Dedifferentiated amniotic fluid mesenchymal stem cell (primary cell): Measurements from ENCODE around the gene COL4A1.
"Not testable (repeated sequence)": the region's sequence is repeated elsewhere in the genome, so short reads cannot be mapped to it uniquely, and the experiment has no call there.

ENCODE experiments used
- DNase-seq: peaks from one replicate; pipeline ENCODE4 v3.0.0-alpha.2; 2016; ENCODE audit errors: extremely low spot score

The COL4A1 gene

GRCh38 chr13:110116072-110116487, 190.9 kb downstream of the COL4A1 start:
- peak; percentile 33 for DNase-seq

GRCh38 chr13:110115591-110115990, 191.4 kb downstream of the COL4A1 start:
- DNase-seq, result no peak

GRCh38 chr13:110114316-110114715, 192.6 kb downstream of the COL4A1 start:
- no peak for DNase-seq

- DNase-seq, result no peak
Observed at GRCh38 chr13:110113284-110113764, 193.6 kb downstream of the COL4A1 start.

GRCh38 chr13:110112379-110112778, 194.6 kb downstream of the COL4A1 start:
- not testable (repeated sequence) for DNase-seq

- no peak for DNase-seq
Observed at GRCh38 chr13:110110783-110111182, 196.2 kb downstream of the COL4A1 start.

GRCh38 chr13:110109910-110110309, 197.0 kb downstream of the COL4A1 start:
- DNase-seq, result peak; percentile 41

GRCh38 chr13:110109140-110109783, 197.7 kb downstream of the COL4A1 start:
- no peak for DNase-seq

GRCh38 chr13:110108348-110109139, 198.4 kb downstream of the COL4A1 start:
- DNase-seq, result peak; percentile 85

- DNase-seq, result no peak
Observed at GRCh38 chr13:110107568-110108347, 199.2 kb downstream of the COL4A1 start.

- DNase-seq, result no peak
Observed at GRCh38 chr13:110106726-110107125, 200.2 kb downstream of the COL4A1 start.

GRCh38 chr13:110105136-110105535, 201.8 kb downstream of the COL4A1 start:
- no peak for DNase-seq

GRCh38 chr13:110103534-110103933, 203.4 kb downstream of the COL4A1 start:
- DNase-seq, result no peak

- DNase-seq, result no peak
Observed at GRCh38 chr13:110103026-110103425, 203.9 kb downstream of the COL4A1 start.

GRCh38 chr13:110102053-110102452, 204.9 kb downstream of the COL4A1 start:
- DNase-seq, result no peak

GRCh38 chr13:110099922-110100321, 207.0 kb downstream of the COL4A1 start:
- no peak for DNase-seq
